Sigmoid colon (tissue), 7 donors: ENCODE results near the gene IL27RA. TPM values are rescaled to one million over a fixed set of nuclear protein-coding genes. Genes with fewer than 3 reads are reported as not detected.
"Not testable (repeated sequence)": the region's sequence is repeated elsewhere in the genome, so short reads cannot be mapped to it uniquely, and the experiment has no call there.

ENCODE experiments used
- DNase-seq: peaks from one replicate; pipeline ENCODE4 v3.0.0-alpha.2; 2019
- H3K27ac ChIP-seq, 4 donors: fragments of 200-600 bp; sonication (generic); one replicate each; pipeline ENCODE4 v1.5.1; 2016 to 2019; ENCODE audit warnings: mild to moderate bottlenecking in 1 of 4
- H3K27me3 ChIP-seq, 3 donors: fragments of 200-600 bp; sonication (generic); one replicate each; pipeline ENCODE4 v1.5.1; 2019; ENCODE audit warnings: mild to moderate bottlenecking in 1 of 3
- H3K36me3 ChIP-seq, 4 donors: fragments of 200-600 bp; sonication (generic); one replicate each; pipeline ENCODE4 v1.5.1; 2016 to 2019
- H3K4me1 ChIP-seq, 4 donors: fragments of 200-600 bp; sonication (generic); one replicate each; pipeline ENCODE4 v1.5.1; 2017 to 2019
- H3K4me3 ChIP-seq, 4 donors: fragments of 200-600 bp; sonication (generic); one replicate each; pipeline ENCODE4 v1.5.1; 2017 to 2019; ENCODE audit warnings: mild to moderate bottlenecking in 2 of 4, moderate library complexity in 1 of 4
- H3K9me3 ChIP-seq, 4 donors: fragments of 200-600 bp in 3 of 4; sonication (generic) in 3 of 4; one replicate each; pipeline versions ENCODE4 v1.5.1 to v1.6.1; 2013 to 2019
- EP300 ChIP-seq, 4 donors: sonication (generic); formaldehyde crosslinking; IDR thresholded peaks; one replicate each; pipeline ENCODE4 v1.6.1; 2017; ENCODE audit warnings: antibody characterized with exemption in 4 of 4
- POLR2A ChIP-seq, 2 donors: fragments of 450-650 bp; IDR thresholded peaks; one replicate each; pipeline ENCODE4 v1.6.1; 2016; ENCODE audit warnings: antibody characterized with exemption in 2 of 2, mild to moderate bottlenecking in 2 of 2, moderate library complexity in 2 of 2
- POLR2AphosphoS5 ChIP-seq, 4 donors: sonication (generic); formaldehyde crosslinking; IDR thresholded peaks; one replicate each; pipeline ENCODE4 v1.6.1; 2017; ENCODE audit warnings: antibody characterized with exemption in 4 of 4
- WGBS, 2 donors: extraction: QIAGEN DNeasy Blood & Tissue Kit; methylation state at CpG; one replicate each; pipeline ENCODE4 v1.1.7; 2013; 5-methylcytosine and 5-hydroxymethylcytosine counted together
- intact Hi-C: fragments of 100-400 bp; cut with DNase I; formaldehyde crosslinking; loops from one replicate; pipeline ENCODE4 v1.15.1; 2023
- polyA plus RNA-seq, 3 donors: library from polyadenylated mRNA; stranded (reverse); fragments of 200-250 nt; gene quantifications; one replicate each; pipeline ENCODE4 v1.2.3, GENCODE V29; 2013
- total RNA-seq, 4 donors: library from RNA; depleted of rRNA; stranded (reverse); fragments of >200 nt; gene quantifications; one replicate each; pipeline ENCODE4 v1.1.0, GENCODE V29; 2016
- TF ChIP-seq, protein P1 (sequence below), 4 experiments: fragments of 450-650 bp in 3 of 4; fragments of 200-600 bp in 1 of 4; IDR thresholded peaks; one replicate each; pipeline ENCODE4 v1.5.1; 2016 to 2019; ENCODE audit warnings: antibody characterized with exemption in 4 of 4, mild to moderate bottlenecking in 3 of 4, moderate library complexity in 2 of 4
- donor health status: healthy with polysubstance abuse.
- donor health status: Bipolar disorder and iron deficiency.
- donor health status: healthy.

Gene IL27RA
- total and polyA plus RNA-seq, 7 donors: 0.60 to 10.3 (median 1.5) TPM

DNA sequence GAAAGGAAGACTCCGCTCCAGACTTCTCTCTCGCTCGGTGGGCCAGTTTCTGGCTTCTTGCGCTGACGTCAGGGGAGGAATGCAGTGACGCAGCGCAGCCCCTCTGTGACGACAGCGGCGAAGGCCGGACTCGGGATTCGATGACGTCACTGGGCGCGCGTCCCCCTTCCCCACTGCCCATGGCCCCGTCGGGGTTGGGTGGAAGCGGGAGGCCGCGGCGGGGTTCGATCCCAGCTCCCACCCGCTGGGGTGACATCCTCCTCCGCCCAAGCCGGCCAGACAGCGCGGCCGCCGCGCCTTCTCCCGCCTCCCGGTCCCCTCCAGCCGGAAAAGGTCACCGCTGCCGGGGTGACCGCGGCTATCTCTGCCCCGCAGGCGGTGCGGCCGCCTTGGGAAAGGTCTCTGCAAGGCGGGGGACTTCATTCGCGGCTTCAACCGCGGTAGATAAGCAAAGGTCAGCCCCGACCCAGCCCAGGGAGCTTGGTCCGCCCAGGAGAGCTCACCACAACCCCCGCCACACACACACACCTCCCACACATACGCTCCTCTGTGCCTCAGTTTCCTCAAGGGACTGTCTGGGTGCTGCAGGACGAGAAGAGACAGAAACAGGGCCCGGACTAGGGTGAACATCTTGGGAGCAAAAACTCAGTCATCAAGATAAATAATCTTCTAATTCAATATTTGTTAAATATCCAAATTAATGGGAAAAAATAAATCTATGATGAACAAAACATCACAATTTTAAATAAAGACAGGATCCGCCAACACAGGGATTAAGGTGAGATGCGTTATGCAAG, 24.6 kb upstream of the IL27RA start:
- H3K4me3 ChIP-seq: peak overlapping the region; percentile 73 to 97 (median 96)
- no peaks in the 10 kb centered on the region for H3K9me3 ChIP-seq
- no peaks in the 10 kb centered on the region for H3K27me3 ChIP-seq
- WGBS, 2 donors: 4 to 5% methylated on average over 56 of the region's 56 CpGs
- no peak for DNase-seq
- H3K27ac ChIP-seq: peak overlapping the region; percentile 98 to 100 (median 99)
- intact Hi-C loops: loop anchor here (1.0 to 10.0 kb wide), 3 partner anchors 55 to 212 kb away; partner anchors contain the start of genes DCAF15, MISP3 and ZSWIM4
- TF ChIP-seq POLR2AphosphoS5 (IDR thresholded peaks at IDR 0.05) (peak; percentile 57 to 79 (median 66)), EP300 (IDR thresholded peaks at IDR 0.05) (peak in 1 of 4 donors; percentile 82), POLR2A (IDR thresholded peaks at IDR 0.05) (peak; percentile 20 to 27)
- TF ChIP-seq, protein P1, sequence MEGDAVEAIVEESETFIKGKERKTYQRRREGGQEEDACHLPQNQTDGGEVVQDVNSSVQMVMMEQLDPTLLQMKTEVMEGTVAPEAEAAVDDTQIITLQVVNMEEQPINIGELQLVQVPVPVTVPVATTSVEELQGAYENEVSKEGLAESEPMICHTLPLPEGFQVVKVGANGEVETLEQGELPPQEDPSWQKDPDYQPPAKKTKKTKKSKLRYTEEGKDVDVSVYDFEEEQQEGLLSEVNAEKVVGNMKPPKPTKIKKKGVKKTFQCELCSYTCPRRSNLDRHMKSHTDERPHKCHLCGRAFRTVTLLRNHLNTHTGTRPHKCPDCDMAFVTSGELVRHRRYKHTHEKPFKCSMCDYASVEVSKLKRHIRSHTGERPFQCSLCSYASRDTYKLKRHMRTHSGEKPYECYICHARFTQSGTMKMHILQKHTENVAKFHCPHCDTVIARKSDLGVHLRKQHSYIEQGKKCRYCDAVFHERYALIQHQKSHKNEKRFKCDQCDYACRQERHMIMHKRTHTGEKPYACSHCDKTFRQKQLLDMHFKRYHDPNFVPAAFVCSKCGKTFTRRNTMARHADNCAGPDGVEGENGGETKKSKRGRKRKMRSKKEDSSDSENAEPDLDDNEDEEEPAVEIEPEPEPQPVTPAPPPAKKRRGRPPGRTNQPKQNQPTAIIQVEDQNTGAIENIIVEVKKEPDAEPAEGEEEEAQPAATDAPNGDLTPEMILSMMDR (IDR thresholded peaks at IDR 0.05): no peak
- H3K36me3 ChIP-seq: no peaks in the 10 kb centered on the region
- peaks cover 0 to 30% (median 24%) of the 10 kb centered on the region in 4 donors for H3K4me1 ChIP-seq

DNA sequence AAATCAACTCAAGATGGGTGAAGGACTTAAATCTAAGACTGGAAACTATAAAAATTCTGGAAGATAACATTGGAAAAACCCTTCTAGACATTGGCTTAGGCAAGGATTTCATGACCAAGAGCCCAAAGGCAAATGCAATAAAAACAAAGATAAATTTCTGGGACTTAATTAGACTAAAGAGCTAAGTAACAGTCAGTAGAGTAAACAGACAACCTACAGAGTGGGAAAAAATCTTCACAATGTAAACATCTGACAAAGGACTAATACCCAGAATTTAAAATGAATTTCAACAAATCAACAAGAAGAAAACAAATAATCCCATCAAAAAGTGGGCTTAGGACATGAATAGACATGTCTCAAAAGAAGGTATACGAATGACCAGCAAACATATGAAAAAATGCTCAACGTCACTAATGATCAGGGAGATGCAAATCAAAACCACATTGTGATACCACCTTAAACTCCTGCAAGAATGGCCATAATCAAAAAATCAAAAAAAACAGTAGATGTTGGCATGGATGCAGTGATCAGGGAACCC, 19.1 kb upstream of the IL27RA start:
- no peak overlapping the region for H3K27ac ChIP-seq
- intact Hi-C loops: no loop called here
- TF ChIP-seq POLR2AphosphoS5 (IDR thresholded peaks at IDR 0.05) (no peak), EP300 (IDR thresholded peaks at IDR 0.05) (no peak), POLR2A (IDR thresholded peaks at IDR 0.05) (no peak)
- TF ChIP-seq, protein P1 (IDR thresholded peaks at IDR 0.05): no peak
- H3K4me3 ChIP-seq: no peak overlapping the region
- no peaks in the 10 kb centered on the region for H3K4me1 ChIP-seq
- H3K27me3 ChIP-seq: no peaks in the 10 kb centered on the region
- 77 to 83% methylated on average over 2 of the region's 2 CpGs for WGBS, 2 donors
- DNase-seq: no peak
- no peaks in the 10 kb centered on the region for H3K36me3 ChIP-seq
- no peaks in the 10 kb centered on the region for H3K9me3 ChIP-seq

DNA sequence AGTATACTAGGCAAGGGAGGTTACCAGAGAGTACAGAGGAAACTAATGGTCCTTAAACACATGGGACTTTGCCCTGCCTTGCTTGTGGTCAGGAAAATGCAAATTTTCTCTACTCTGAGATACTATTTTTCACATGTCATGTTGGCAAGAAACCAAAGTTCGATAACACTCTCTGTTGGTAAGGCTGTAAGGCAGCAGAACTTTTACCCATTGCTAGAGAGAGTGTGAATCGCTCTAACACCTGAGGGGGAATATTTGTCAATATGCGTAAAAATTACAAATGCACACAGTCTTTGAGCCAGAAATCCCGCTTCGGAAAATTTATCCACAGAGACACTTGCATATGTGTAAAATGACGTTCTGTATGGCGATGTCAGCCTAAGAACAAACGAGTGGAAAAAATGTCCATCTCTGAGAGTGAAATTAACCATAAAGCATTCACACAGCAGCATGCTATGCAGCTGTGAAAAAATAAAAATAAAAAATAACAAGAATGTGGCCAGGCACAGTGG, 16.0 kb upstream of the IL27RA start:
- H3K9me3 ChIP-seq: no peaks in the 10 kb centered on the region
- no peaks in the 10 kb centered on the region for H3K36me3 ChIP-seq
- 25 to 58% methylated on average over 8 of the region's 8 CpGs for WGBS, 2 donors
- no peak overlapping the region for H3K4me3 ChIP-seq
- no peaks in the 10 kb centered on the region for H3K4me1 ChIP-seq
- DNase-seq: no peak
- TF ChIP-seq POLR2AphosphoS5 (IDR thresholded peaks at IDR 0.05): no peak
- TF ChIP-seq POLR2A (IDR thresholded peaks at IDR 0.05): no peak
- no peak for TF ChIP-seq EP300 (IDR thresholded peaks at IDR 0.05)
- TF ChIP-seq, protein P1 (IDR thresholded peaks at IDR 0.05): no peak
- no peak overlapping the region for H3K27ac ChIP-seq
- no peaks in the 10 kb centered on the region for H3K27me3 ChIP-seq
- intact Hi-C loops: no loop called here

DNA sequence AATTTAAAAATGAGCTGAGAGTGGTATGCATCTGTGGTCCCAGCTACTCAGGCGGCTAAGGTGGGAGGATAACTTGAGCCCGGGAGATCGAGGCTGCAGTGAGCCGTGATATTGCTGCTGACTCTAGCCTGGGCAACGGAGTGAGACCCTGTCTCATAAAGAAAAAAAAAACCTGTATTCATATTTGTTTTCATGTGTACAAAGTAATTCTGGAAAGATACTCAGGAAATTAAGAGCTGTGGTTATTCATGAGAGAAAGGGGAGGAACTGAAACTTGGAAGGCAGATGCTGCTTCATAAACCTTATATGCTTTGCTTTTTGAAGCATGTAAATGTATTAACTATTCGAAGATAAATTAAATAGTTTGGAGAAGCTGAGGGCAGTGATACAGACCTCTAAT, 12.5 kb upstream of the IL27RA start:
- Histone ChIP-seq H3K4me1 (no peaks in the 10 kb centered on the region), H3K9me3 (no peaks in the 10 kb centered on the region), H3K36me3 (no peaks in the 10 kb centered on the region), H3K4me3 (no peak overlapping the region), H3K27me3 (no peaks in the 10 kb centered on the region), H3K27ac (no peak overlapping the region)
- 68 to 81% methylated on average over 6 of the region's 6 CpGs for WGBS, 2 donors
- intact Hi-C loops: no loop called here
- DNase-seq: no peak
- TF ChIP-seq EP300 (IDR thresholded peaks at IDR 0.05) (no peak), POLR2A (IDR thresholded peaks at IDR 0.05) (no peak), POLR2AphosphoS5 (IDR thresholded peaks at IDR 0.05) (no peak)
- TF ChIP-seq, protein P1 (IDR thresholded peaks at IDR 0.05): no peak

DNA sequence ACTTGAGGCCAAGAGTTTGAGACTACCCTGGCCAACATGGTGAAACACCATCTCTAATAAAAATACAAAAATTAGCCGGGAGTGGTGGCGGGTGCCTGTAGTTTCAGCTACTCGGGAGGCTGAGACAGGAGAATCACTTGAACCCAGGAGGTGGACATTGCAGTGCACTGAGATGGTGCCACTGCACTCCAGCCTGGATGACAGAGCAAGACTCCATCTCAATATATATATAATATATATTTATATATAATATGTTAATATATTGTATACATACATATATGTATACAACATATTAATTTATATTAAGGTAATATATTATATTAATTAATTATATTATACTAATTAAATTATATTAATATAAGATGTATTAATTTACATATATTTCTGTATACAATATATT, 11.8 kb upstream of the IL27RA start:
- H3K27me3 ChIP-seq, H3K9me3 ChIP-seq, DNase-seq, H3K36me3 ChIP-seq, H3K4me1 ChIP-seq, H3K27ac ChIP-seq, H3K4me3 ChIP-seq, intact Hi-C loops: not testable (repeated sequence)
- 90 to 93% methylated on average over 3 of the region's 3 CpGs for WGBS, 2 donors
